Medulla oblongata (tissue), 1 donor: ENCODE results near the gene SORT1.
"Not testable (repeated sequence)": the region's sequence is repeated elsewhere in the genome, so short reads cannot be mapped to it uniquely, and the experiment has no call there.

Experiments
- DNase-seq: peaks from one replicate; pipeline ENCODE4 v3.0.0-alpha.2; 2015; ENCODE audit errors: extremely low spot score

The SORT1 gene

GRCh38 chr1:109341944-109342930 is 55.5 kb downstream of the SORT1 start:
- DNase-seq, result no peak

GRCh38 chr1:109338608-109339007 is 59.1 kb downstream of the SORT1 start:
- no peak for DNase-seq

- DNase-seq, result no peak
These were observed 59.6 kb downstream of the SORT1 start for GRCh38 chr1:109338091-109338490.

- DNase-seq, result no peak
These were observed 62.6 kb downstream of the SORT1 start for GRCh38 chr1:109335091-109335490.

GRCh38 chr1:109331113-109331512 is 66.6 kb downstream of the SORT1 start:
- no peak for DNase-seq

- no peak for DNase-seq
These were observed 70.4 kb downstream of the SORT1 start for GRCh38 chr1:109327285-109327684.

GRCh38 chr1:109322974-109323373 is 74.7 kb downstream of the SORT1 start:
- DNase-seq, result no peak

- DNase-seq, result no peak
These were observed 78.6 kb downstream of the SORT1 start for GRCh38 chr1:109319114-109319513.

GRCh38 chr1:109316506-109316905 is 81.2 kb downstream of the SORT1 start:
- DNase-seq, result no peak

- no peak for DNase-seq
These were observed 82.4 kb downstream of the SORT1 start for GRCh38 chr1:109315288-109315687.

GRCh38 chr1:109314795-109315194 is 82.9 kb downstream of the SORT1 start:
- DNase-seq, result no peak

- peak; percentile 92 for DNase-seq
These were observed 84.5 kb downstream of the SORT1 start for GRCh38 chr1:109312978-109313775.

GRCh38 chr1:109312246-109312645 is 85.5 kb downstream of the SORT1 start:
- no peak for DNase-seq

- no peak for DNase-seq
These were observed 88.4 kb downstream of the SORT1 start for GRCh38 chr1:109309347-109309746.

- peak; percentile 74 for DNase-seq
These were observed 90.3 kb downstream of the SORT1 start for GRCh38 chr1:109307274-109308021.

- DNase-seq, result no peak
These were observed 90.9 kb downstream of the SORT1 start, which contains the start of gene MYBPHL for GRCh38 chr1:109306832-109307273. MYBPHL (minus strand) TSS chr1:109307011; CDS start chr1:109306991, 20 bp downstream.

- not testable (repeated sequence) for DNase-seq
These were observed 91.7 kb downstream of the SORT1 start for GRCh38 chr1:109305991-109306390.

- peak; percentile 92 for DNase-seq
These were observed 93.3 kb downstream of the SORT1 start for GRCh38 chr1:109304226-109304920.

GRCh38 chr1:109301874-109302273 is 95.8 kb downstream of the SORT1 start:
- no peak for DNase-seq

- DNase-seq, result no peak
These were observed 97.0 kb downstream of the SORT1 start for GRCh38 chr1:109300650-109301151.
